ENCODE measurements around the gene B4GALNT2.

B4GALNT2 gene

DNA sequence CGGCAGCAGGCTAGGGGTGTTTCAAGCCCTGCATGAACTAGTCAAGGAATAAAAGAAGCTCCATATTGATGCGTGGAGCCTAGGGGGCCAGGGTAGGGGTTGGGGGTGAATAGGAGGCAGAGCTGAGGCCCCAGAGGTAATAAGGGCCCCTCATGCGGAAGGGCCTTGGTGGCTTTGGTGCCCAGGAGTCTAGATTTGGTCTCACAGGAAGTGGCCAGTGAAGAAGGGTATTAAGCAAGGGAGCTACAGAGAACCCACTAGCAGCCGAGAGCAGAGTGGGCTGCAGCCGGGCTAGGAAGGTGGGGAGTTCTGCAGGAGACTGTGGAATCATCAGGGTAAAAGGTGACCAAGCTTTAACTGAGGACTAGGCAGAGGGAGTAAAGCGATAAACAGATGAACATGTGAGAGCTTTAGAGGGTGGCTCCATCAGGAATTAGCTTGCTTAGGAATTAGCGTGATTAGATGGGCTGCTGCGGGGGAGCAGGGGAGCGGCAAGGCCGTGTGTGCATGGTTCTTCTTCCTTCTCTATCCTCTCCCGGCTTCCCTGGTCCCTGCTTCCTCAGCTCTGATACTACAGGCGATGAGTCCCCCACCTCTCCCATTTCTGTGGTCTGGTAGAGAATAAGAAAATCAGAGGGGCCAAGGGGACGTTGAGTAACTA, 68.0 kb downstream of the B4GALNT2 start:
- H3K79me2 ChIP-seq (ENCODE audit: insufficient read depth, low read length) = no peaks in the 10 kb centered on the region
- no peaks in the 10 kb centered on the region for H3K36me3 ChIP-seq (ENCODE audit: insufficient read depth, low read length)
- no peaks in the 10 kb centered on the region for H3K9me3 ChIP-seq (ENCODE audit: insufficient read depth, low read depth, low read length)
- no peak overlapping the region for H3K4me3 ChIP-seq (ENCODE audit: low read length, poor library complexity, severe bottlenecking)
- no peaks in the 10 kb centered on the region for H3K27me3 ChIP-seq (ENCODE audit: insufficient read depth, low read length, poor library complexity, severe bottlenecking)
- H3K4me2 ChIP-seq (ENCODE audit: low read depth, low read length, poor library complexity, severe bottlenecking) = no peak overlapping the region
- TF ChIP-seq EZH2phosphoT487 (IDR thresholded peaks at IDR 0.05; ENCODE audit: borderline replicate concordance) = no peak
- TF ChIP-seq, protein P1, sequence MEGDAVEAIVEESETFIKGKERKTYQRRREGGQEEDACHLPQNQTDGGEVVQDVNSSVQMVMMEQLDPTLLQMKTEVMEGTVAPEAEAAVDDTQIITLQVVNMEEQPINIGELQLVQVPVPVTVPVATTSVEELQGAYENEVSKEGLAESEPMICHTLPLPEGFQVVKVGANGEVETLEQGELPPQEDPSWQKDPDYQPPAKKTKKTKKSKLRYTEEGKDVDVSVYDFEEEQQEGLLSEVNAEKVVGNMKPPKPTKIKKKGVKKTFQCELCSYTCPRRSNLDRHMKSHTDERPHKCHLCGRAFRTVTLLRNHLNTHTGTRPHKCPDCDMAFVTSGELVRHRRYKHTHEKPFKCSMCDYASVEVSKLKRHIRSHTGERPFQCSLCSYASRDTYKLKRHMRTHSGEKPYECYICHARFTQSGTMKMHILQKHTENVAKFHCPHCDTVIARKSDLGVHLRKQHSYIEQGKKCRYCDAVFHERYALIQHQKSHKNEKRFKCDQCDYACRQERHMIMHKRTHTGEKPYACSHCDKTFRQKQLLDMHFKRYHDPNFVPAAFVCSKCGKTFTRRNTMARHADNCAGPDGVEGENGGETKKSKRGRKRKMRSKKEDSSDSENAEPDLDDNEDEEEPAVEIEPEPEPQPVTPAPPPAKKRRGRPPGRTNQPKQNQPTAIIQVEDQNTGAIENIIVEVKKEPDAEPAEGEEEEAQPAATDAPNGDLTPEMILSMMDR (conservative IDR thresholded peaks at IDR 0.05; ENCODE audit: low read length) = no peak
- no peak overlapping the region for H2AFZ ChIP-seq (ENCODE audit: low read length)
- H3F3A ChIP-seq (ENCODE audit: low read depth) = no peaks in the 10 kb centered on the region
- H3K9ac ChIP-seq (ENCODE audit: low read depth, low read length, poor library complexity, severe bottlenecking) = no peak overlapping the region
- H3K4me1 ChIP-seq (ENCODE audit: insufficient read depth, low read length, poor library complexity, severe bottlenecking) = peaks cover 4% of the 10 kb centered on the region
- H4K20me1 ChIP-seq (ENCODE audit: insufficient read depth, low read length, poor library complexity, severe bottlenecking) = no peaks in the 10 kb centered on the region
- H3K9me2 ChIP-seq (replicated peaks; ENCODE audit: low read depth, low read length) = no peaks in the 10 kb centered on the region

DNA sequence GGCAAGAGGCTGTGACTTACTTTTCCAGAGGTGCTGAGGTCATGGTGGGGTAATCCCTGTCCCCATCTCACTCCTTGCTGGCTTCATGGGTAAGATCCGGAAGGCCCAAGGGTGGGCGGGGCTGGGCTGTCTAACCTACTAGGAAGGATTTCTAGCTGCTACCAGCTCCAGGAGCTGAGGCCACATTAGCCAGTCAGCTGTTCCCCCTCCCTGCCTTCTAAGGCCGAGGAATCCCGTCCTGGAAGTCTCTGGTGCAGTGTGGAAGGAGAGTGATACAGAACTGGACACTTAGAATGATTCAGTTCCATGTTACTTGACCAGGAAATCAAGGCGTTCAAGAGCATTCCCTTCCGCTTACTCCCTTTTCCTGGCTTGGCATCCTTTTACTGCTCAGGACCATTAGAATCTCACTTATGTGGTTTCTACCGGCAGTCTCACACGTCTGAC, 68.9 kb downstream of the B4GALNT2 start:
- Histone ChIP-seq H3K36me3 (ENCODE audit: insufficient read depth, low read length) (no peaks in the 10 kb centered on the region), H3K4me1 (ENCODE audit: insufficient read depth, low read length, poor library complexity, severe bottlenecking) (peaks cover 4% of the 10 kb centered on the region), H2AFZ (ENCODE audit: low read length) (no peak overlapping the region), H4K20me1 (ENCODE audit: insufficient read depth, low read length, poor library complexity, severe bottlenecking) (no peaks in the 10 kb centered on the region), H3K79me2 (ENCODE audit: insufficient read depth, low read length) (no peaks in the 10 kb centered on the region), H3K4me3 (ENCODE audit: low read length, poor library complexity, severe bottlenecking) (no peak overlapping the region), H3F3A (ENCODE audit: low read depth) (no peaks in the 10 kb centered on the region), H3K27me3 (ENCODE audit: insufficient read depth, low read length, poor library complexity, severe bottlenecking) (no peaks in the 10 kb centered on the region), H3K9me2 (replicated peaks; ENCODE audit: low read depth, low read length) (no peaks in the 10 kb centered on the region), H3K9me3 (ENCODE audit: insufficient read depth, low read depth, low read length) (no peaks in the 10 kb centered on the region), H3K9ac (ENCODE audit: low read depth, low read length, poor library complexity, severe bottlenecking) (no peak overlapping the region), H3K4me2 (ENCODE audit: low read depth, low read length, poor library complexity, severe bottlenecking) (no peak overlapping the region)
- TF ChIP-seq, protein P1 (conservative IDR thresholded peaks at IDR 0.05; ENCODE audit: low read length) = no peak
- TF ChIP-seq EZH2phosphoT487 (IDR thresholded peaks at IDR 0.05; ENCODE audit: borderline replicate concordance) = no peak

DNA sequence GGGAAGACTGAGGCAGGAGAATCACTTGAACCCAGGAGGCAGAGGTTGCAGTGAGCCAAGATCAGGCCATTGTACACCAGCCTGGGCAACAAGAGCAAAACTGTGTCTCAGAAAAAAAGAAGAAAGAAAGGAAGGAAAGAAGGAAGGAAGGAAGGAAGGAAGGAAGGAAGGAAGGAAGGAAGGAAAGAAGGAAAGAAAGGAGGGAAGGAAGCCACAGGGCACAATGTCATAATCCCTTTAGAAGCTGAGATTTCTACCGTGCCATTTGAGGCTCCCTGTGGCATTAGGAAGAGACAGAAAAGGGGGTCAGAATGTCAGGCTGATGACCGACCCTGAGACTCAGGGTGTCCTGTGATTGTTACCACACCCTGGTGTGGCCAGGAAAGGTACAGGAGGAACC, 71.2 kb downstream of the B4GALNT2 start:
- Histone ChIP-seq H3K9me2 (replicated peaks; ENCODE audit: low read depth, low read length) (no peaks in the 10 kb centered on the region), H3K9ac (ENCODE audit: low read depth, low read length, poor library complexity, severe bottlenecking) (no peak overlapping the region), H3K4me2 (ENCODE audit: low read depth, low read length, poor library complexity, severe bottlenecking) (no peak overlapping the region), H3K4me1 (ENCODE audit: insufficient read depth, low read length, poor library complexity, severe bottlenecking) (peaks cover 6% of the 10 kb centered on the region), H4K20me1 (ENCODE audit: insufficient read depth, low read length, poor library complexity, severe bottlenecking) (no peaks in the 10 kb centered on the region), H3K79me2 (ENCODE audit: insufficient read depth, low read length) (no peaks in the 10 kb centered on the region), H3K36me3 (ENCODE audit: insufficient read depth, low read length) (no peaks in the 10 kb centered on the region), H3K4me3 (ENCODE audit: low read length, poor library complexity, severe bottlenecking) (no peak overlapping the region), H3K27me3 (ENCODE audit: insufficient read depth, low read length, poor library complexity, severe bottlenecking) (no peaks in the 10 kb centered on the region), H3F3A (ENCODE audit: low read depth) (no peaks in the 10 kb centered on the region), H2AFZ (ENCODE audit: low read length) (no peak overlapping the region), H3K9me3 (ENCODE audit: insufficient read depth, low read depth, low read length) (no peaks in the 10 kb centered on the region)
- TF ChIP-seq, protein P1 (conservative IDR thresholded peaks at IDR 0.05; ENCODE audit: low read length) = no peak
- no peak for TF ChIP-seq EZH2phosphoT487 (IDR thresholded peaks at IDR 0.05; ENCODE audit: borderline replicate concordance)
